ENCODE results near the gene FUBP3.

Gene FUBP3

DNA sequence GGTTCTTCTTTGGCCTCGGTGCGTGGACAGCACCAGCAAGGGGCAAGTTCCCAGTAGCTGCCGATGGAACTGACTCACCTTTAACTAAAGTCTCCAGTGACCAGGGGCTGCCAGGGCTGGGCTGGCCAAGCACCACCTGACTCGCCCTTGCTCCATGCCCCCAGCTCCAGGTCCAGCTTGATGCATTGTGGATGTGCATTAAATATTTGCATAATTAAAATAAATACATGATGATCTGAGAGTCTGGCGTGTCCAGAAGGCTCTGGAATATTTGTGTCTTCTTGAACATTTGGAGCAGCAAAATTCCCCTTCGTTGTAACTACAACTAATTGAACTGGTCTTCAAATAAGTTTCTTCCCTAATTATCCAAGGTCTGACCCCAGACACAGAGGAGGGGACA, 75.5 kb downstream of the FUBP3 start:
- Histone ChIP-seq H3K79me2 (ENCODE audit: low read length) (no peaks in the 10 kb centered on the region), H3K4me3 (ENCODE audit: low read length) (no peak overlapping the region), H3K36me3 (replicated peaks; ENCODE audit: insufficient read depth, low read length) (no peaks in the 10 kb centered on the region), H3K27me3 (replicated peaks; ENCODE audit: insufficient read depth, low read length) (peaks cover 86% of the 10 kb centered on the region), H3K4me1 (ENCODE audit: low read length) (no peaks in the 10 kb centered on the region), H3K9ac (ENCODE audit: low read length) (no peak overlapping the region), H4K20me1 (ENCODE audit: insufficient read depth, low read length) (no peaks in the 10 kb centered on the region), H3K27ac (ENCODE audit: low read length) (no peak overlapping the region), H3K4me2 (ENCODE audit: low read depth, low read length) (no peak overlapping the region), H3K9me2 (replicated peaks; ENCODE audit: insufficient read depth, low read length) (no peaks in the 10 kb centered on the region), H3F3A (ENCODE audit: insufficient read depth, low read length) (no peaks in the 10 kb centered on the region), H3K9me3 (replicated peaks; ENCODE audit: insufficient read depth, low read length) (no peaks in the 10 kb centered on the region), H2AFZ (ENCODE audit: low read length) (no peak overlapping the region)
- DNase-seq, result no peak
- no peak for TF ChIP-seq EZH2phosphoT487 (IDR thresholded peaks at IDR 0.05; ENCODE audit: low read length)
- TF ChIP-seq EZH2 (optimal IDR thresholded peaks at IDR 0.05; ENCODE audit: low read depth, low read length), result no peak
- TF ChIP-seq, protein P1, sequence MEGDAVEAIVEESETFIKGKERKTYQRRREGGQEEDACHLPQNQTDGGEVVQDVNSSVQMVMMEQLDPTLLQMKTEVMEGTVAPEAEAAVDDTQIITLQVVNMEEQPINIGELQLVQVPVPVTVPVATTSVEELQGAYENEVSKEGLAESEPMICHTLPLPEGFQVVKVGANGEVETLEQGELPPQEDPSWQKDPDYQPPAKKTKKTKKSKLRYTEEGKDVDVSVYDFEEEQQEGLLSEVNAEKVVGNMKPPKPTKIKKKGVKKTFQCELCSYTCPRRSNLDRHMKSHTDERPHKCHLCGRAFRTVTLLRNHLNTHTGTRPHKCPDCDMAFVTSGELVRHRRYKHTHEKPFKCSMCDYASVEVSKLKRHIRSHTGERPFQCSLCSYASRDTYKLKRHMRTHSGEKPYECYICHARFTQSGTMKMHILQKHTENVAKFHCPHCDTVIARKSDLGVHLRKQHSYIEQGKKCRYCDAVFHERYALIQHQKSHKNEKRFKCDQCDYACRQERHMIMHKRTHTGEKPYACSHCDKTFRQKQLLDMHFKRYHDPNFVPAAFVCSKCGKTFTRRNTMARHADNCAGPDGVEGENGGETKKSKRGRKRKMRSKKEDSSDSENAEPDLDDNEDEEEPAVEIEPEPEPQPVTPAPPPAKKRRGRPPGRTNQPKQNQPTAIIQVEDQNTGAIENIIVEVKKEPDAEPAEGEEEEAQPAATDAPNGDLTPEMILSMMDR (IDR thresholded peaks at IDR 0.05; ENCODE audit: low read length), result no peak

- no peak overlapping the region for H3K4me3 ChIP-seq (ENCODE audit: low read length)
- H3K9me3 ChIP-seq (replicated peaks; ENCODE audit: insufficient read depth, low read length), result no peaks in the 10 kb centered on the region
- no peak for DNase-seq
- H3K9me2 ChIP-seq (replicated peaks; ENCODE audit: insufficient read depth, low read length), result no peaks in the 10 kb centered on the region
- no peak overlapping the region for H3K27ac ChIP-seq (ENCODE audit: low read length)
- no peaks in the 10 kb centered on the region for H4K20me1 ChIP-seq (ENCODE audit: insufficient read depth, low read length)
- H3K27me3 ChIP-seq (replicated peaks; ENCODE audit: insufficient read depth, low read length), result peaks cover 92% of the 10 kb centered on the region
- no peaks in the 10 kb centered on the region for H3F3A ChIP-seq (ENCODE audit: insufficient read depth, low read length)
- no peak overlapping the region for H3K9ac ChIP-seq (ENCODE audit: low read length)
- H3K79me2 ChIP-seq (ENCODE audit: low read length), result no peaks in the 10 kb centered on the region
- no peaks in the 10 kb centered on the region for H3K4me1 ChIP-seq (ENCODE audit: low read length)
- no peaks in the 10 kb centered on the region for H3K36me3 ChIP-seq (replicated peaks; ENCODE audit: insufficient read depth, low read length)
- no peak overlapping the region for H3K4me2 ChIP-seq (ENCODE audit: low read depth, low read length)
- TF ChIP-seq EZH2phosphoT487 (IDR thresholded peaks at IDR 0.05; ENCODE audit: low read length), result no peak
- TF ChIP-seq EZH2 (optimal IDR thresholded peaks at IDR 0.05; ENCODE audit: low read depth, low read length), result no peak
- TF ChIP-seq, protein P1 (IDR thresholded peaks at IDR 0.05; ENCODE audit: low read length), result no peak
- no peak overlapping the region for H2AFZ ChIP-seq (ENCODE audit: low read length)
Observed at GRCh38 chr9:130658893-130659698, 79.7 kb downstream of the FUBP3 start.

GRCh38 chr9:130659699-130660248, 80.4 kb downstream of the FUBP3 start:
- H3K79me2 ChIP-seq (ENCODE audit: low read length), result no peaks in the 10 kb centered on the region
- no peaks in the 10 kb centered on the region for H3K9me2 ChIP-seq (replicated peaks; ENCODE audit: insufficient read depth, low read length)
- no peak overlapping the region for H3K4me2 ChIP-seq (ENCODE audit: low read depth, low read length)
- H3K9me3 ChIP-seq (replicated peaks; ENCODE audit: insufficient read depth, low read length), result no peaks in the 10 kb centered on the region
- H3K4me1 ChIP-seq (ENCODE audit: low read length), result no peaks in the 10 kb centered on the region
- no peak overlapping the region for H2AFZ ChIP-seq (ENCODE audit: low read length)
- H3K36me3 ChIP-seq (replicated peaks; ENCODE audit: insufficient read depth, low read length), result no peaks in the 10 kb centered on the region
- no peak for DNase-seq
- no peak overlapping the region for H3K9ac ChIP-seq (ENCODE audit: low read length)
- no peak overlapping the region for H3K27ac ChIP-seq (ENCODE audit: low read length)
- no peak overlapping the region for H3K4me3 ChIP-seq (ENCODE audit: low read length)
- H4K20me1 ChIP-seq (ENCODE audit: insufficient read depth, low read length), result no peaks in the 10 kb centered on the region
- peaks cover 93% of the 10 kb centered on the region for H3K27me3 ChIP-seq (replicated peaks; ENCODE audit: insufficient read depth, low read length)
- no peaks in the 10 kb centered on the region for H3F3A ChIP-seq (ENCODE audit: insufficient read depth, low read length)
- TF ChIP-seq EZH2phosphoT487 (IDR thresholded peaks at IDR 0.05; ENCODE audit: low read length) (no peak), EZH2 (optimal IDR thresholded peaks at IDR 0.05; ENCODE audit: low read depth, low read length) (no peak)
- TF ChIP-seq, protein P1 (IDR thresholded peaks at IDR 0.05; ENCODE audit: low read length), result no peak

Data from MM.1S (cell line).